HG03575 (cell line): ENCODE data around the gene C1orf185.

Experiments
- ATAC-seq: cut with Tn5 transposase; IDR thresholded peaks from one replicate; pipeline ENCODE4 v1.9.1; 2021; ENCODE audit not compliant: unreplicated experiment, insufficient number of reproducible peaks, low FRiP score; ENCODE audit errors: extremely low read depth

The C1orf185 gene

GRCh38 chr1:51101976-51102375, at the start of gene C1orf185:
TSS of gene C1orf185 (plus strand) at chr1:51102228. CDS start at chr1:51102234, 6 bp downstream.
- no peak for ATAC-seq

GRCh38 chr1:51058858-51059257, 43.2 kb upstream of the C1orf185 start:
- ATAC-seq, result no peak

GRCh38 chr1:51061231-51061918, 40.7 kb upstream of the C1orf185 start:
- ATAC-seq, result no peak

GRCh38 chr1:51063121-51063520, 38.9 kb upstream of the C1orf185 start:
- no peak for ATAC-seq

GRCh38 chr1:51070011-51070410, 32.0 kb upstream of the C1orf185 start:
- ATAC-seq, result no peak

GRCh38 chr1:51070640-51071039, 31.4 kb upstream of the C1orf185 start:
- no peak for ATAC-seq

GRCh38 chr1:51071291-51072042, 30.6 kb upstream of the C1orf185 start:
- ATAC-seq, result no peak

- ATAC-seq, result no peak
Observed at GRCh38 chr1:51072043-51072439, 30.0 kb upstream of the C1orf185 start.

- ATAC-seq, result no peak
Observed at GRCh38 chr1:51072651-51073050, 29.4 kb upstream of the C1orf185 start.

- ATAC-seq, result no peak
Observed at GRCh38 chr1:51073456-51073855, 28.6 kb upstream of the C1orf185 start.

- ATAC-seq, result no peak
Observed at GRCh38 chr1:51086496-51087271, 15.3 kb upstream of the C1orf185 start.

- no peak for ATAC-seq
Observed at GRCh38 chr1:51088474-51088873, 13.6 kb upstream of the C1orf185 start.

- ATAC-seq, result no peak
Observed at GRCh38 chr1:51093581-51093980, 8.4 kb upstream of the C1orf185 start.

GRCh38 chr1:51097171-51097570, 4.9 kb upstream of the C1orf185 start:
- no peak for ATAC-seq

GRCh38 chr1:51100264-51100880, 1.7 kb upstream of the C1orf185 start:
- no peak for ATAC-seq

- ATAC-seq, result no peak
Observed at GRCh38 chr1:51114137-51114536, 12.1 kb downstream of the C1orf185 start.

GRCh38 chr1:51115714-51116404, 13.8 kb downstream of the C1orf185 start:
- ATAC-seq, result no peak

- no peak for ATAC-seq
Observed at GRCh38 chr1:51119331-51119730, 17.3 kb downstream of the C1orf185 start.

GRCh38 chr1:51120629-51121028, 18.6 kb downstream of the C1orf185 start:
- no peak for ATAC-seq
